Measurements from ENCODE around the gene RPL7A. TPM values are rescaled to one million over a fixed set of nuclear protein-coding genes. Genes with fewer than 3 reads are reported as not detected.
A peak's percentile ranks its signal among the peaks of the same experiment; 100 is the strongest.
"Not testable (repeated sequence)": the region's sequence is repeated elsewhere in the genome, so short reads cannot be mapped to it uniquely, and the experiment has no call there.

Gene RPL7A
- total RNA-seq, 1 experiment from 2014 or later, result 2,747 TPM

DNA sequence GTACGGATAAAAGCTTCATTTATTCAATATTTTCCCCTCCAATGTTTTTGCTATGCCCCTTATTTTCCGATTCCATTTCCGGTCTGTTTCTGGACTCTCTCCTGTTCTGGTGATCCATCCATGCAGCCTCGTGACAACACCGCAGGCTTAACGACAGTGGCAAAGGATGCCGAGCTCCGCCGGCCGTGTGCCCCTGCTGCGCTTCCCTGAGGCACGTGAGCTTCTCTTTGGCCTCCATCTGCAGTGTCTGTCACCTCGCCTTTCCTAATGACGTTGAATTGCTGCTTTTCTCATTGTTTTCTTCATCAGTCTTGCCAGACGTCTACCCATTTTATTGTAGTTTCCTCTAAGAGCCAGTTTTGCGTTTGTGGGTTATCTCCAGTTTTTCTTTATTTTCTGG is 40.7 kb upstream of the RPL7A start:
- Mint-ChIP-seq H3K27ac (no peak overlapping the region), H3K9me3 (peaks cover 14% of the 10 kb centered on the region), H3K4me1 (no peaks in the 10 kb centered on the region), H3K4me3 (no peak overlapping the region), H3K27me3 (ENCODE audit: low read depth) (peaks cover 15% of the 10 kb centered on the region), H3K36me3 (peaks cover 8% of the 10 kb centered on the region)
- POLR2A ChIA-PET, result no interaction called here
- CTCF ChIA-PET, result interaction anchor here (0.9 to 1.5 kb wide), 3 partner anchors 13 to 121 kb away, joined by 3 to 7 read pairs (median 6); no protein-coding TSS in a partner anchor
- TF ChIP-seq JAZF1 (CRISPR knock-in tag; IDR thresholded peaks at IDR 0.05) (no peak), SMAD4 (CRISPR knock-in tag; IDR thresholded peaks at IDR 0.05) (no peak), ZNF671 (CRISPR knock-in tag; IDR thresholded peaks at IDR 0.05) (no peak)
- TF ChIP-seq, protein P1, sequence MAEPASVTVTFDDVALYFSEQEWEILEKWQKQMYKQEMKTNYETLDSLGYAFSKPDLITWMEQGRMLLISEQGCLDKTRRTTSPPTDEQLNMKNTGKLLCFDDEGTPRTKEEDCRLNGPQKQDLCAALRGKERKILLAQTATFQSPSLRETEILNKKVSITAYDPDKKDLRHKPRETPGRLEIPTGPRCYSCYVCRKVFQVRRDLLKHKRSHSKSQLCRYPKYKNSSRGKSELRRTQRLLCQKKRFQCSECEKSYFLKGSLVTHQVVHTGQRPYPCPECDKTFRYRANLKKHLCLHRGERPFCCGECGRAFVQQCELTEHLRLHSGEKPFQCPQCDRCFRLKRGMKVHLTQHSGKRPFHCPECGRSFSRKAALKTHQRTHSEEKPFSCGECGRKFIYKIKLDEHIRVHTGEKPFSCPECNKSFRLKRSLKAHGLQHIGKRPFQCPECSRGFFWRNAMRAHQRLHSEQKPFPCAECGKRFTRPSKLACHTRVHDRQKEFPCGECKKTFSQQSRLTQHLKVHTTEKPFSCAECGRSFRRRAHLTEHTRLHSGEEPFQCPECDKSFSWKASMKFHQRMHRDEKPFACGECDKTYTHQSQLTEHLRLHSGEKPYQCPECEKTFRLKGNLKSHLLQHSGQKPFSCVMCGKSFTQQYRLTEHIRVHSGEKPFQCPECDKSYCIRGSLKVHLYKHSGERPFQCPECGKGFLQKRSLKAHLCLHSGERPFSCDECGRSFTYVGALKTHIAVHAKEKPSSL (CRISPR knock-in tag; conservative IDR thresholded peaks at IDR 0.05), result no peak
- no peak for ATAC-seq
- DNase-seq (ENCODE audit: low spot score), result no peak

DNA sequence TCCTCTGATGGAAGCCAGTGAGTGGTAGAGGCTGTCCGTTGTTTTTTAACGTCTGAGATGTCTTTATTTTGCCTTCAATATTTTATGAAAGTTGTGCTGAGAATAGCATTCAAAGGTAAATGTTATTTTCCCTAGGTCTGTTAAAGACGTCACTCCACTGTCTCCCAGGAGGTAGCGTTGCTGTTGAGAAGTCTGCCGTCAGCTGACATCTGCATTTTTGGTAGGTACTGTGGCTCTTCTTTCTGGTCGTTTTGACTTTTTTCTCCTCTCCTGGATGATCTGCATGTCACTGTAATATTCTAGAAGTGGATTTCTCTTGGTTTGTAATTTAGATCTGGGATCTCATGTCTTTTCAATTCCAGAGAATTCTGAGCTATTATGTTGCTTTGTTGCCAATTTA is 38.4 kb upstream of the RPL7A start:
- H3K4me3 Mint-ChIP-seq, result no peak overlapping the region
- POLR2A ChIA-PET, result no interaction called here
- CTCF ChIA-PET, result interaction anchor here (0.7 to 0.9 kb wide), 2 partner anchors 122 to 687 kb away, joined by 3 read pairs; no protein-coding TSS in a partner anchor
- peaks cover 14% of the 10 kb centered on the region for H3K9me3 Mint-ChIP-seq
- H3K27me3 Mint-ChIP-seq (ENCODE audit: low read depth), result peaks cover 15% of the 10 kb centered on the region
- TF ChIP-seq ZNF317 (CRISPR knock-in tag; IDR thresholded peaks at IDR 0.05; ENCODE audit: borderline replicate concordance, low read depth) (peak; percentile 88), GTF2I (CRISPR knock-in tag; conservative IDR thresholded peaks at IDR 0.05) (no peak)
- TF ChIP-seq, protein P2, sequence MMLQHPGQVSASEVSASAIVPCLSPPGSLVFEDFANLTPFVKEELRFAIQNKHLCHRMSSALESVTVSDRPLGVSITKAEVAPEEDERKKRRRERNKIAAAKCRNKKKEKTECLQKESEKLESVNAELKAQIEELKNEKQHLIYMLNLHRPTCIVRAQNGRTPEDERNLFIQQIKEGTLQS (CRISPR knock-in tag; conservative IDR thresholded peaks at IDR 0.05), result no peak
- H3K4me1 Mint-ChIP-seq, result no peaks in the 10 kb centered on the region
- peaks cover 8% of the 10 kb centered on the region for H3K36me3 Mint-ChIP-seq
- no peak overlapping the region for H3K27ac Mint-ChIP-seq
- ATAC-seq, result no peak
- DNase-seq (ENCODE audit: low spot score), result no peak

DNA sequence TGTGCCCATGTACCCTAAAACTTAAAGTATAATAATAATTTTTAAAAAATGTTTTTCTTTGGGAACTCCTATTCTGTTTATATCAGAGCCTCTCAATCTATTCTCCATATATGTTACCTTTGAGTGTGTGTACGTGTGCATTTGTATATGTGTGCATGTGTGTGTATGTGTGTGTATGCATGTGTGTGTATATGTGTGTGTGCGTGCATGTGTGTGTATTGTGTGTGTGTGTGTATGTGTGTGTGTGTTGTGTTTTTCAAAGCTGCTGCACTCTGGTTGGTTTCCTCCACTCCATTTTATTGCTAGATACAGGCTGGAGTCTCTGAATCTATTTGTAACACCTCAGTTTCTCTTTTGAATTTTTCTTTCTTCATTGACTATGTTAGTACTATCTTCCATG is 32.0 kb upstream of the RPL7A start:
- Mint-ChIP-seq H3K27ac (no peak overlapping the region), H3K9me3 (peaks cover 7% of the 10 kb centered on the region; the same call in 1 of the 2 replicates), H3K36me3 (no peaks in the 10 kb centered on the region), H3K4me3 (no peak overlapping the region), H3K27me3 (ENCODE audit: low read depth) (0 out of 2 replicates have a peak, but pooled peaks cover 2% of the 10 kb centered on the region), H3K4me1 (no peaks in the 10 kb centered on the region)
- DNase-seq (ENCODE audit: low spot score), result no peak
- POLR2A ChIA-PET, result no interaction called here
- CTCF ChIA-PET, result no interaction called here
- no peak for ATAC-seq
- TF ChIP-seq ZNF232 (CRISPR knock-in tag; IDR thresholded peaks at IDR 0.05) (no peak), SOX15 (CRISPR knock-in tag; IDR thresholded peaks at IDR 0.05) (no peak), ZNF317 (CRISPR knock-in tag; IDR thresholded peaks at IDR 0.05; ENCODE audit: borderline replicate concordance, low read depth) (no peak), ESRRA (CRISPR knock-in tag; IDR thresholded peaks at IDR 0.05; ENCODE audit: borderline replicate concordance) (no peak), ZBTB21 (CRISPR knock-in tag; IDR thresholded peaks at IDR 0.05; ENCODE audit: borderline replicate concordance) (no peak), CREB1 (CRISPR knock-in tag; IDR thresholded peaks at IDR 0.05) (no peak), RELA (CRISPR knock-in tag; IDR thresholded peaks at IDR 0.05; ENCODE audit: borderline replicate concordance) (no peak)
- TF ChIP-seq, protein P3, sequence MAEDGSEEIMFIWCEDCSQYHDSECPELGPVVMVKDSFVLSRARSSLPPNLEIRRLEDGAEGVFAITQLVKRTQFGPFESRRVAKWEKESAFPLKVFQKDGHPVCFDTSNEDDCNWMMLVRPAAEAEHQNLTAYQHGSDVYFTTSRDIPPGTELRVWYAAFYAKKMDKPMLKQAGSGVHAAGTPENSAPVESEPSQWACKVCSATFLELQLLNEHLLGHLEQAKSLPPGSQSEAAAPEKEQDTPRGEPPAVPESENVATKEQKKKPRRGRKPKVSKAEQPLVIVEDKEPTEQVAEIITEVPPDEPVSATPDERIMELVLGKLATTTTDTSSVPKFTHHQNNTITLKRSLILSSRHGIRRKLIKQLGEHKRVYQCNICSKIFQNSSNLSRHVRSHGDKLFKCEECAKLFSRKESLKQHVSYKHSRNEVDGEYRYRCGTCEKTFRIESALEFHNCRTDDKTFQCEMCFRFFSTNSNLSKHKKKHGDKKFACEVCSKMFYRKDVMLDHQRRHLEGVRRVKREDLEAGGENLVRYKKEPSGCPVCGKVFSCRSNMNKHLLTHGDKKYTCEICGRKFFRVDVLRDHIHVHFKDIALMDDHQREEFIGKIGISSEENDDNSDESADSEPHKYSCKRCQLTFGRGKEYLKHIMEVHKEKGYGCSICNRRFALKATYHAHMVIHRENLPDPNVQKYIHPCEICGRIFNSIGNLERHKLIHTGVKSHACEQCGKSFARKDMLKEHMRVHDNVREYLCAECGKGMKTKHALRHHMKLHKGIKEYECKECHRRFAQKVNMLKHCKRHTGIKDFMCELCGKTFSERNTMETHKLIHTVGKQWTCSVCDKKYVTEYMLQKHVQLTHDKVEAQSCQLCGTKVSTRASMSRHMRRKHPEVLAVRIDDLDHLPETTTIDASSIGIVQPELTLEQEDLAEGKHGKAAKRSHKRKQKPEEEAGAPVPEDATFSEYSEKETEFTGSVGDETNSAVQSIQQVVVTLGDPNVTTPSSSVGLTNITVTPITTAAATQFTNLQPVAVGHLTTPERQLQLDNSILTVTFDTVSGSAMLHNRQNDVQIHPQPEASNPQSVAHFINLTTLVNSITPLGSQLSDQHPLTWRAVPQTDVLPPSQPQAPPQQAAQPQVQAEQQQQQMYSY (CRISPR knock-in tag; IDR thresholded peaks at IDR 0.05), result no peak

DNA sequence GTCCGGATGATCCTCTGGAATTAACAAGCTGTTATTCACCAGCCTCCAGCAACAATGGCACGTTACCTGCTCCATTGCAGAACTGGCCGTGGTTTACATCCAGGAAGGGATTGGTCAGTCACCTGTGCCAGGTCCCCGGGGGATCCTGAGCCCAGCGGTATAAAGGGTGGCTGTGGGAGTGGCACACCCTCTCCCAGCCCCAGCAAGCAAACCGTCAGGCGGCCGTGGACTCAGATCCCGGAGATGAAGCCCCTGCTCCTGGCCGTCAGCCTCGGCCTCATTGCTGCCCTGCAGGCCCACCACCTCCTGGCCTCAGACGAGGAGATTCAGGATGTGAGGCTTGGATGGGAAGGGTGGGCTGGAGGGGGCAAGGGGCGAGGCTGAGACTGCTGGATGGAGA is 30.5 kb upstream of the RPL7A start:
- DNase-seq (ENCODE audit: low spot score); CTCF ChIA-PET; H3K9me3 Mint-ChIP-seq; POLR2A ChIA-PET; H3K4me1 Mint-ChIP-seq; ATAC-seq; H3K27ac Mint-ChIP-seq; H3K36me3 Mint-ChIP-seq; H3K4me3 Mint-ChIP-seq; H3K27me3 Mint-ChIP-seq (ENCODE audit: low read depth): not testable (repeated sequence)

All from WTC11 (cell line).